Measurements from ENCODE around the gene SLC10A7.

GRCh38 chr4:146318894-146319293, 202.8 kb downstream of the SLC10A7 start:
- TF ChIP-seq CTCF (IDR thresholded peaks at IDR 0.05) = no peak
- no peak for TF ChIP-seq POLR2A (IDR thresholded peaks at IDR 0.05)
